ENCODE measurements around the gene NISCH.

The NISCH gene

GRCh38 chr3:52472239-52473000, 17.0 kb downstream of the NISCH start:
- no peak; the same call in 2 of the 3 replicates for ATAC-seq
- TF ChIP-seq ZNF8 (CRISPR knock-in tag; IDR thresholded peaks at IDR 0.05) = no peak
- no peak for TF ChIP-seq ISL1 (CRISPR knock-in tag; IDR thresholded peaks at IDR 0.05)
- no peak for TF ChIP-seq TOX (CRISPR knock-in tag; IDR thresholded peaks at IDR 0.05; ENCODE audit: borderline replicate concordance)
- no peak for TF ChIP-seq ESRRG (CRISPR knock-in tag; IDR thresholded peaks at IDR 0.05)
- TF ChIP-seq ZFP30 (CRISPR knock-in tag; IDR thresholded peaks at IDR 0.05) = no peak
- no peak for TF ChIP-seq CSDC2 (CRISPR knock-in tag; IDR thresholded peaks at IDR 0.05)
- TF ChIP-seq ZNF70 (CRISPR knock-in tag; IDR thresholded peaks at IDR 0.05) = no peak
- no peak for TF ChIP-seq RARB (CRISPR knock-in tag; IDR thresholded peaks at IDR 0.05)
- no peak for TF ChIP-seq ZFP3 (CRISPR knock-in tag; IDR thresholded peaks at IDR 0.05)
- no peak for TF ChIP-seq CSRNP3 (CRISPR knock-in tag; IDR thresholded peaks at IDR 0.05)
- no peak for TF ChIP-seq TSHZ2 (CRISPR knock-in tag; IDR thresholded peaks at IDR 0.05)
- no peak for TF ChIP-seq BACH2 (CRISPR knock-in tag; IDR thresholded peaks at IDR 0.05; ENCODE audit: borderline replicate concordance)
- TF ChIP-seq GLIS3 (CRISPR knock-in tag; IDR thresholded peaks at IDR 0.05) = no peak
- TF ChIP-seq OSR1 (CRISPR knock-in tag; IDR thresholded peaks at IDR 0.05) = no peak
- TF ChIP-seq PATZ1 (CRISPR knock-in tag; IDR thresholded peaks at IDR 0.05; ENCODE audit: borderline replicate concordance) = no peak

GRCh38 chr3:52473026-52473425, 17.6 kb downstream of the NISCH start:
- no peak for ATAC-seq

GRCh38 chr3:52477076-52477795, 21.8 kb downstream of the NISCH start:
- no peak for ATAC-seq
- TF ChIP-seq SNAI2 (CRISPR knock-in tag; IDR thresholded peaks at IDR 0.05) = no peak
- no peak for TF ChIP-seq GLIS3 (CRISPR knock-in tag; IDR thresholded peaks at IDR 0.05)
- TF ChIP-seq ARNTL (CRISPR knock-in tag; IDR thresholded peaks at IDR 0.05; ENCODE audit: borderline replicate concordance, low read depth) = no peak
- TF ChIP-seq TCF4 (CRISPR knock-in tag; IDR thresholded peaks at IDR 0.05; ENCODE audit: borderline replicate concordance) = no peak
- no peak for TF ChIP-seq CREB5 (CRISPR knock-in tag; IDR thresholded peaks at IDR 0.05; ENCODE audit: low read depth)
- TF ChIP-seq ESRRG (CRISPR knock-in tag; IDR thresholded peaks at IDR 0.05) = no peak
- no peak for TF ChIP-seq ZFP30 (CRISPR knock-in tag; IDR thresholded peaks at IDR 0.05)
- TF ChIP-seq ZFP3 (CRISPR knock-in tag; IDR thresholded peaks at IDR 0.05) = no peak
- TF ChIP-seq ISL1 (CRISPR knock-in tag; IDR thresholded peaks at IDR 0.05) = no peak
- TF ChIP-seq ZNF565 (CRISPR knock-in tag; conservative IDR thresholded peaks at IDR 0.05; ENCODE audit: low read depth) = no peak
- no peak for TF ChIP-seq RARB (CRISPR knock-in tag; IDR thresholded peaks at IDR 0.05)
- TF ChIP-seq CSRNP3 (CRISPR knock-in tag; IDR thresholded peaks at IDR 0.05) = no peak
- TF ChIP-seq PPARA (CRISPR knock-in tag; IDR thresholded peaks at IDR 0.05; ENCODE audit: borderline replicate concordance) = no peak
- TF ChIP-seq PATZ1 (CRISPR knock-in tag; IDR thresholded peaks at IDR 0.05; ENCODE audit: borderline replicate concordance) = no peak
- TF ChIP-seq CSDC2 (CRISPR knock-in tag; IDR thresholded peaks at IDR 0.05) = no peak

More at GRCh38 chr3:52473026-52473425, 17.6 kb downstream of the NISCH start:
- no peak for TF ChIP-seq PPARA (CRISPR knock-in tag; IDR thresholded peaks at IDR 0.05; ENCODE audit: borderline replicate concordance)
- TF ChIP-seq ZNF70 (CRISPR knock-in tag; IDR thresholded peaks at IDR 0.05) = no peak
- TF ChIP-seq CREB5 (CRISPR knock-in tag; IDR thresholded peaks at IDR 0.05; ENCODE audit: low read depth) = no peak
- no peak for TF ChIP-seq ZC3H10 (CRISPR knock-in tag; IDR thresholded peaks at IDR 0.05)
- no peak for TF ChIP-seq TOX (CRISPR knock-in tag; IDR thresholded peaks at IDR 0.05; ENCODE audit: borderline replicate concordance)

Data from SK-N-SH treated with all-trans-retinoic acid at 6 μM for 48 hours (cell line).